Measurements from ENCODE around the gene GATA5.

DNA sequence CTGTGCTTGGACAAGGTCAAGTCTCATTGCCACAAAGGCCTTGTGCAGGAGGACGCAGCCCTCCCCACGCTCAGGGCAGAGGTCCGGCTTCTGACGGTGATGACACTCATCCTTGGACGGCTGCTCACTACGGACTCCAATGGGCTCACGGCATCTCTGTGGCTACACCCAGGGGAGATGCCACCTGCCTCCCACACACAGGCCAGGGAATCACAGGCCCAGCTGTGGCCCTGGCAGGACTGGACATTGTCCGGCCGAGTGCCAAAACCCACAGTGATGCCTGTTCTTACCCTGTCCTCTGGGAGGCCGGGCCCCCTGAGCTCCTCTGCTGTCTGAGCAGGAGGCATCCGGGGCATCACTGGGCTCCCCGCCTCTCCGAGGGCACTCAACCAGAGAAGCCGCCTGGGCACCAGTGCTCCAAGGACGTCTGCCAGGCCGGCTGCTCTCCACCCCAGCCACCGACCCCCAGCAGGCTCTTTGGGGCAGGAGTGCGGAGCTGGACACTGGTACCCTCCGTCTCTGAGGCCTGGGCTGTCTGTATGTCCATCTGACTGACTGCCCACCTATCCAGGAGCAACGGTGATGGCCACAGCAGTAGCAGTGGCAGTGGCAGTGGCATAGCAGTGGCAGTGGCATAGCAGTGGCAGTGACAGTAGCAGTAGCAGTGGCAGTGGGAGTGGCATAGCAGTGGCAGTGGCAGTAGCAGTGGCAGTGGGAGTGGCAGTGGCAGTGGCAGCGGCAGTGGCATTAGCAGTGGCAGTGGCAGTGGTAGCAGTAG lies 50.3 kb downstream of the GATA5 start:
- TF ChIP-seq SPI1 (IDR thresholded peaks at IDR 0.05; ENCODE audit: borderline replicate concordance, low read depth) (no peak), POLR2AphosphoS5 (IDR thresholded peaks at IDR 0.05; ENCODE audit: low read depth) (no peak), GABPA (IDR thresholded peaks at IDR 0.05; ENCODE audit: low read depth) (no peak)
- TF ChIP-seq, protein P1, sequence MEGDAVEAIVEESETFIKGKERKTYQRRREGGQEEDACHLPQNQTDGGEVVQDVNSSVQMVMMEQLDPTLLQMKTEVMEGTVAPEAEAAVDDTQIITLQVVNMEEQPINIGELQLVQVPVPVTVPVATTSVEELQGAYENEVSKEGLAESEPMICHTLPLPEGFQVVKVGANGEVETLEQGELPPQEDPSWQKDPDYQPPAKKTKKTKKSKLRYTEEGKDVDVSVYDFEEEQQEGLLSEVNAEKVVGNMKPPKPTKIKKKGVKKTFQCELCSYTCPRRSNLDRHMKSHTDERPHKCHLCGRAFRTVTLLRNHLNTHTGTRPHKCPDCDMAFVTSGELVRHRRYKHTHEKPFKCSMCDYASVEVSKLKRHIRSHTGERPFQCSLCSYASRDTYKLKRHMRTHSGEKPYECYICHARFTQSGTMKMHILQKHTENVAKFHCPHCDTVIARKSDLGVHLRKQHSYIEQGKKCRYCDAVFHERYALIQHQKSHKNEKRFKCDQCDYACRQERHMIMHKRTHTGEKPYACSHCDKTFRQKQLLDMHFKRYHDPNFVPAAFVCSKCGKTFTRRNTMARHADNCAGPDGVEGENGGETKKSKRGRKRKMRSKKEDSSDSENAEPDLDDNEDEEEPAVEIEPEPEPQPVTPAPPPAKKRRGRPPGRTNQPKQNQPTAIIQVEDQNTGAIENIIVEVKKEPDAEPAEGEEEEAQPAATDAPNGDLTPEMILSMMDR (IDR thresholded peaks at IDR 0.05; ENCODE audit: insufficient read depth, low read length): no peak
- TF ChIP-seq, protein P2, sequence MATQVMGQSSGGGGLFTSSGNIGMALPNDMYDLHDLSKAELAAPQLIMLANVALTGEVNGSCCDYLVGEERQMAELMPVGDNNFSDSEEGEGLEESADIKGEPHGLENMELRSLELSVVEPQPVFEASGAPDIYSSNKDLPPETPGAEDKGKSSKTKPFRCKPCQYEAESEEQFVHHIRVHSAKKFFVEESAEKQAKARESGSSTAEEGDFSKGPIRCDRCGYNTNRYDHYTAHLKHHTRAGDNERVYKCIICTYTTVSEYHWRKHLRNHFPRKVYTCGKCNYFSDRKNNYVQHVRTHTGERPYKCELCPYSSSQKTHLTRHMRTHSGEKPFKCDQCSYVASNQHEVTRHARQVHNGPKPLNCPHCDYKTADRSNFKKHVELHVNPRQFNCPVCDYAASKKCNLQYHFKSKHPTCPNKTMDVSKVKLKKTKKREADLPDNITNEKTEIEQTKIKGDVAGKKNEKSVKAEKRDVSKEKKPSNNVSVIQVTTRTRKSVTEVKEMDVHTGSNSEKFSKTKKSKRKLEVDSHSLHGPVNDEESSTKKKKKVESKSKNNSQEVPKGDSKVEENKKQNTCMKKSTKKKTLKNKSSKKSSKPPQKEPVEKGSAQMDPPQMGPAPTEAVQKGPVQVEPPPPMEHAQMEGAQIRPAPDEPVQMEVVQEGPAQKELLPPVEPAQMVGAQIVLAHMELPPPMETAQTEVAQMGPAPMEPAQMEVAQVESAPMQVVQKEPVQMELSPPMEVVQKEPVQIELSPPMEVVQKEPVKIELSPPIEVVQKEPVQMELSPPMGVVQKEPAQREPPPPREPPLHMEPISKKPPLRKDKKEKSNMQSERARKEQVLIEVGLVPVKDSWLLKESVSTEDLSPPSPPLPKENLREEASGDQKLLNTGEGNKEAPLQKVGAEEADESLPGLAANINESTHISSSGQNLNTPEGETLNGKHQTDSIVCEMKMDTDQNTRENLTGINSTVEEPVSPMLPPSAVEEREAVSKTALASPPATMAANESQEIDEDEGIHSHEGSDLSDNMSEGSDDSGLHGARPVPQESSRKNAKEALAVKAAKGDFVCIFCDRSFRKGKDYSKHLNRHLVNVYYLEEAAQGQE (IDR thresholded peaks at IDR 0.05; ENCODE audit: insufficient replicate concordance, low read depth): no peak
